Adrenal gland (tissue), 5 donors: ENCODE results near the gene DMD.

Experiments used
- CTCF ChIP-seq, 6 experiments: fragments of 450-650 bp in 4 of 6; fragments of 200-600 bp in 2 of 6; sonication (generic) in 1 of 6; IDR thresholded peaks; 1 replicate in 5 of 6; 2 replicates in 1 of 6; pipeline versions ENCODE4 v1.5.1 to v1.8.0; 2016 to 2021; ENCODE audit warnings: antibody characterized with exemption in 6 of 6, mild to moderate bottlenecking in 2 of 6, moderate library complexity in 1 of 6
- POLR2A ChIP-seq, 2 donors: fragments of 450-650 bp; IDR thresholded peaks; one replicate each; pipeline ENCODE4 v1.6.1; 2017; ENCODE audit warnings: antibody characterized with exemption in 2 of 2, mild to moderate bottlenecking in 2 of 2, moderate library complexity in 1 of 2
- donor health status: DM: no; HTN: no; CAD: no.

- TF ChIP-seq POLR2A (IDR thresholded peaks at IDR 0.05), result no peak
- TF ChIP-seq CTCF (IDR thresholded peaks at IDR 0.05), result no peak
Observed at GRCh38 chrX:32896088-32896487, 315.3 kb downstream of the DMD start.
